NCI-H345 treated with DMSO at 0.1 percent for 48 hours (cell line): Measurements from ENCODE around the gene FAM180B.
"Not testable (repeated sequence)": the region's sequence is repeated elsewhere in the genome, so short reads cannot be mapped to it uniquely, and the experiment has no call there.

Experiments used
- DNase-seq: peaks from one replicate; lab custom pipeline; 2025; ENCODE audit not compliant: unreplicated experiment; lab: John Stamatoyannopoulos, UW

The FAM180B gene

DNA sequence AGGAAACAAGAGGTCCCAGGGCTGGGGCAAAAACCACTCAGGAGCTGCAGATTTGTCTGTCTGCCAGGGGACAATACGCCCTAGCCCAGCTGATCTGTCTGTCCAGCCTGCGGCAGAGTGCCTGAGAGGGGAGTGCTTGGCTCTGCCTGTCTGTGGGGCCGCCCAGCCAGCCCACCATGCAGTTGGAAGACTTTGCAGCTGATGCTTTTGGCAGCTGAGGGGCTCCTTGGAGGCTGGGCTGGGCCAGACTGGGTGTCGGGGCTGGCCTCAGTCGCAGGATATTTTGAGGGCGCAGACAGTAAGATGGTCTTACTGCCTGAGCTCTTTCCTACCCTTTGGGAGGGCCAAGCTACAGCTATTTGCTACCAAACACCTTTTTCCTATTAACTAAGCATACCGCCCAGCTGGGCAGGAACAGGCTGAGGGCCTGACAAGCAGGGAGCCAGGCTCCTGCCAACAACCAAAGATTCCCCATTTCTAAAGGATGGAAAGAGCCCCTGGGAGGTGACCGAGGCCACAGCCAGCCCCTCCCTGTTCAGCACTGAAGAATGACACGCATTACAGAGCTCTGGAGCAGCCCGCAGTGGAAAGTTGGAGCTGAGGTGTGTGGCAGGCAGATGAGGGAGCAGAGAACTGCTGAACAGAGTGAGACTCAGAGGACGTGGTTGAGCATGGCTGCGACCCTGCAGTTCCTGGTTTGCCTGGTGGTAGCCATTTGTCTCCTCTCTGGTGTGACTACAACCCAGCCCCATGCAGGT lies at the start of gene FAM180B:
Gene FAM180B (plus strand): TSS at position 581 of the 758 bp plus-strand sequence. CDS start 91 bp downstream, at position 672.
- no peak for DNase-seq

DNA sequence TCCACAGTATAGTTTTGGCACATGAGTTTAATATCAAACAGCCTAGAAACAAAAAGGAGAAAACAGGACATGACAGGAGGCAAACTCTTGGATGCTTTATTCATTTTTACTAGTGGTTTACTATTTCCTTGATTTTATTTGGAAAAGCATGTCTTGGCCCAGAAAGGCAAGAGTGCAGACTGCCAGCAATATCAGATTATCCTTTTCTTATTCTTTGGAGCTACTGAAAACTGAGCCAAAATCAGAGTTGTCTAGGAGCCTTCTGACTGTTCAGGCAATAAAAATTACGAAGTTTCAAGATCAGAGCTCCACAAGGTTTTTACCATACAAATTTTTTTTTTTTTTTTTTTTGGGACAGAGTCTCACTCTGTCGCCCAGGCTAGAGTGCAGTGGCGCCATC lies 49.6 kb upstream of the FAM180B start:
- DNase-seq: no peak

- DNase-seq: peak; percentile 33
These were observed 47.5 kb upstream of the FAM180B start for GRCh38 chr11:47538741-47539565.

GRCh38 chr11:47539681-47540039 lies 46.8 kb upstream of the FAM180B start:
- DNase-seq: no peak

DNA sequence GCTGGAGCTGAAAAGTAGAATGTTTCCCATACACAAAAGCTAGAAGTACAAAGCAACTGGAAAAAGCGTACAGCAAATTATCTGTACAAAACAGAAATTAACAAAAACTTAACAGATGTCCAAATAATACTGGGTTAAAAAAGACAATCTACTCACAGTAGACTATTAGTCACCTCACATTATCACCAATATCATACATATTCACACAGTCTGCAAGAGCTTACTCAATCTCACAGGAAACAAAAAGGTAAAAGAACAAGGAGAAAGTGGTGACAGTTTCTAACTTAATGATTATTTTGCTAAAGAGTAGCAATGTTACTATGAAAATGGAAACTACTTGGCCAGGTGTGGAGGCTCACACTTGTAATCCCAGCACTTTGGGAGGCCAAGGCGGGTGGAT lies 45.4 kb upstream of the FAM180B start:
- no peak for DNase-seq

DNA sequence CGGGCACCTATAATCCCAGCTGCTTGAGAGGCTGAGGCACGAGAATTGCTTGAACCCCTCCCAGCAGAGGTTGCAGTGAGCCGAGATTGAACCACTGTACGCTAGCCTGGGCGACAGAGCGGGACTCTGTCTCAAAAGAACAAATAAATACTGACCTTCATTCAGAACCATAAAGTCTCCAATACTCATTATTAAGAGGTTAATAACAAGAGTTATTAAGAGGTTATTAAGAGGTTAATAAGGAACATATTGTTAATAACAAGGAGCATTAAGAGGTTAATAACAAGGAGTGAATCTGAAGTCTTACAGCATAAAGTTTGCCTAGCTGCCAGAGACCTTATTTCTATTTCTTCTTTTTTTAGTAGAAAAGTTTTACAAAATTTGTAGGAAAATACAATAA lies 41.2 kb upstream of the FAM180B start:
- DNase-seq: no peak

DNA sequence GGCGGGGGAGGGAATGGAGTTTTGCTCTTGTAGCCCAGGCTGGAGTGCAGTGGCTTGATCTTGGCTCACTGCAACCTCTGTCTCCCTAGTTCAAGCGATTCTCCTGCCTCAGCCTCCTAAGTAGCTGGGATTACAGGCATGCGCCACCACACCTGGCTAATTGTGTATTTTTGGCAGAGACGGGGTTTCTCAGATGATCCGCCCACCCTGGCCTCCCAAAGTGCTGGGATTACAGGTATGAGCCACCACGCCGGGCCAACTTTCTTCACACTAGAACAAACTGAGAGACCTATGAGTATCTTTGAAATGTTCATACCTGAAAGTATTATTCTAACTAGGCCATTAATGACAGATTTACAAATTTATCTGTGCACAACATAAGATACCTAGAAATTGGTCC lies 40.2 kb upstream of the FAM180B start:
- not testable (repeated sequence) for DNase-seq

DNA sequence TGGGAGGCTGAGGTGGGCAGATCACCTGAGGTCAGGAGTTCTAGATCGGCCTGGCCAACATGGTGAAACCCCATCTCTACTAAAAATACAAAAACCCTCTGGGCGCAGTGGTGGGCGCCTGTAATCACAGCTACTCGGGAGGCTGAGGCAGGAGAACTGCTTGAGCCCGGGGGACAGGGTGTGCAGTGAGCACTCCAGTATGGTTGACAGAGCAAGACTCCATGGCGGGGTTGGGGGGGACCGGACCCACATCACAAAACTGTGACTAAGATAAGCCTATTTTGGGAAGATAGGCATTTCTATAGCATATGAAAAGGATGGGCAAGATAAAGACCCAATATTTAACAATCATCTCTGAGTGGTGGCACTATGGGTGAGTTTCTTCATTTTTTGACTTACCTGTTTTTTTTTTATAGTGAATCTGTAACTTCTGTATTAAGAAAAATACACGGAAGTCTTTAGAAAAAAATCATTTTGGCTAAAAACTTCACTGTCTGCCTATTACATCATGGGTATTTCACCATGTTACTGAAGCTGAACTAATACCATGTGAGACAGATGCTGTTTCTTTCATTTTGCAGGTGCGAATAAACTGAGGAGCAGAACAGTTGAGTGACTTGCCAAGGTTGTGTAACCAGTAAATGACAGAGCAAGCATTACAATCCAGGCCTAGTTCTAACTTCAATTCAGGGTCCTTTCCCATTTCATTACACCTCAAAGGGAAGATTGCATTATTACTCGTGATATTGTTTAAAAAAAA lies 36.0 kb upstream of the FAM180B start:
- DNase-seq: no peak

DNA sequence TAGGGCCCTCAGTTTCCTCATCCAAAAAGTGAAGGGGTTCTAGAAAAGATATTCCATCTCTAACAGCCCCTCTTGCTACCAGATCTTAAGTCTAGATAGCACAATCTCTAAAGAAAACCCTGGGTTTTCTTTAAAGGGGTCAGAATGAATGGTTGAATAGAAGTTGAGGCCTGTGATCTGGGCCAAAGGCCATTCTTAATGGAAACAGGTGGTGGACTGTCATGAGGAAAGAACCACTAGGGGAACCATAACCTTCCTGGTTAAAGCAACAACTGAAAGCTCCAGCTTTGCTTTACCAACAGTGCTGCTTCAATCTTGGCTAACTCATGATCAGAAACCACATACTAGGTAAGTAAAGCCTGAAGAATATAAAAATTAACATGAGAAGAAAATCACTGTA lies 35.4 kb upstream of the FAM180B start:
- DNase-seq: no peak

DNA sequence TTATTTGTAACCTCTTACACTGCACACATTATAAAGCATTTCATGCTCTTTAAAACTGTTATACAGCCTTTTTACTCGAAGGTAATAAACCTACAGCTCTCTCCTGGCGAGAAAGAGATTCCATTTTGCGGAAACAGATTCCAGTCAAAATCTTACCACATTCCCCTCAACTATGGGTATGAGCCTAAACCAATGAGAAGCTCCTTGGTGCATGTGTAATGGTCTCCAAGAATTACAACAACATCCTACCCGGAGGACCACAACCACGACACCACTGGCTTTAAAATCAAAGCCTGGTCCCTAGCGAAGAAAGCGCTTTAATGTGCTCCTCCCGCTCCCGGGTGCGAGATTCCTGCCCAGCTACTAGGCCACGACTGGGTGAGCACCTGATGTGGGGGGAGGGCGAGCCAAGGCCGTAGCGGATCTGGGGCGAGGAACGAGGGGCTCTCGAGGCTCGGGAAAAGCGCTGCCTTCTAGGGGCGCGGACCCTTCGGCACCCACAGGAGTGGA lies 34.4 kb upstream of the FAM180B start:
- DNase-seq: no peak

GRCh38 chr11:47552566-47553405 lies 33.7 kb upstream of the FAM180B start, which contains the start of gene CELF1:
Gene CELF1, minus strand, starts transcription at chr11:47553132. Its CDS starts 53,609 bp downstream, at chr11:47499523.
- DNase-seq: peak; percentile 97

GRCh38 chr11:47553406-47553743 lies 33.1 kb upstream of the FAM180B start:
- DNase-seq: no peak

DNA sequence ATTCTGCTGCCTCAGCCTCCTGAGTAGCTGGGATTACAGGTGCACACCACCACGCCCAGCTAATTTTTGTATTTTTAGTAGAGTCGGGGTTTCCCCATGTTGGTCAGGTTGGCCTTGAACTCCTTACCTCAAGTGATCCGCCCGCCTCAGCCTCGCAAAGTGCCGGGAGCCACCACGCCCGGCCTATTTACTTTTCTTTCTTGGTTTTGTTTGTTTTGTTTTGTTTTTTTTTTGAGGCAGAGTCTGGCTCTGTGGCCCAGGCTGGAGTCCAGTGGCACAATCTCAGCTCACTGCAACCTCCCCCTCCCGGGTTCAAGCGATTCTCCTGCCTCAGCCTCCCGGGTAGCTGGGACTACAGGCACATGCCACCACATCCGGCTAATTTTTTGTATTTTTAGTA lies 29.5 kb upstream of the FAM180B start:
- not testable (repeated sequence) for DNase-seq

DNA sequence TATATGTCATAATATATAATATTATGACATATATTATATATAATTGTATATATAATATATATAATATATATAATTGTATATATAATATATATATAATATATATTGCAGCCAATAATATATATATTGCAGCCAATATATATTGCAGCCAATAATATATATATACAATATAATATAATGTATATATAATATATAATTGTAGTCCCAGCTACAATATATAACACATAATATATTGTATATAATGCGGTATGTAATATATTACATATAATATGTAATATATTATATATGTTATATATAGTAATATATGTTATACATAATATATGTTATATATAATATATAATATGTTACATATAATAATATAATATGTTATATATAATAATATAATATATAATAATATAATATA lies 27.8 kb upstream of the FAM180B start:
- no peak for DNase-seq

DNA sequence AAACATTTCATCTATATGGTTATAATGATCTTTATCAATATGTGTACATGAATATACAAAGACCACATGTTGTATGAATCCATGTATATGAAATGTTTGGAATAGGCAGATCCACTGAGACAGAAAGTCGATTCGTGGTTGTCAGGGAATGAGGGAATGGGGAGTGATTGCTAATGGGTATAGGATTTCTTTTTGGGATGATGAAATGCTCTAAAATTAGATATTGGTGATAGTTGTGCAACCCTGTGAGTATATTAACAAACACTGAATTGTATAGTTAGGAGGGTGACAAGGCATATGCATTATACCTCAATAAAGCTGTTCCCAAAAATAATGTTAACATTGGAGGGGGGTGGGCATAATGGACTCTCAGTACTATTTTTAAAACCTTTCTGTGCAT lies 26.1 kb upstream of the FAM180B start:
- DNase-seq: no peak

GRCh38 chr11:47562393-47562792 lies 24.1 kb upstream of the FAM180B start:
- DNase-seq: not testable (repeated sequence)

- not testable (repeated sequence) for DNase-seq
These were observed 22.1 kb upstream of the FAM180B start for GRCh38 chr11:47564366-47564765.

GRCh38 chr11:47564933-47565339 lies 21.5 kb upstream of the FAM180B start:
- DNase-seq: no peak

- no peak for DNase-seq
These were observed 20.9 kb upstream of the FAM180B start, which contains the start of gene PTPMT1 for GRCh38 chr11:47565340-47566148. Gene PTPMT1, plus strand, starts transcription at chr11:47565599. Its CDS starts 24 bp downstream, at chr11:47565623.
